NCI-H1436 (cell line): ENCODE measurements around the gene IL21R.

Experiments
- DNase-seq: peaks from one replicate; lab custom pipeline; 2025; lab: John Stamatoyannopoulos, UW

IL21R gene

GRCh38 chr16:27464626-27465482, 62.9 kb downstream of the IL21R start:
- no peak for DNase-seq

- no peak for DNase-seq
Measured at GRCh38 chr16:27465483-27465879, 63.5 kb downstream of the IL21R start.

GRCh38 chr16:27468941-27469531, 67.1 kb downstream of the IL21R start:
- DNase-seq = no peak

GRCh38 chr16:27470567-27471431, 68.8 kb downstream of the IL21R start:
- no peak for DNase-seq

GRCh38 chr16:27471661-27472060, 69.7 kb downstream of the IL21R start:
- no peak for DNase-seq

GRCh38 chr16:27472091-27473020, 70.4 kb downstream of the IL21R start:
- no peak for DNase-seq

- no peak for DNase-seq
Measured at GRCh38 chr16:27473101-27473900, 71.3 kb downstream of the IL21R start.

GRCh38 chr16:27474041-27474440, 72.1 kb downstream of the IL21R start:
- DNase-seq = no peak

- DNase-seq = no peak
Measured at GRCh38 chr16:27474921-27475320, 72.9 kb downstream of the IL21R start.

GRCh38 chr16:27475561-27475960, 73.6 kb downstream of the IL21R start:
- DNase-seq = no peak

GRCh38 chr16:27476240-27476639, 74.3 kb downstream of the IL21R start:
- no peak for DNase-seq

- no peak for DNase-seq
Measured at GRCh38 chr16:27480761-27481160, 78.8 kb downstream of the IL21R start.

- DNase-seq = no peak
Measured at GRCh38 chr16:27481282-27481934, 79.4 kb downstream of the IL21R start.

GRCh38 chr16:27482397-27483087, 80.6 kb downstream of the IL21R start:
- no peak for DNase-seq

- no peak for DNase-seq
Measured at GRCh38 chr16:27483088-27483437, 81.1 kb downstream of the IL21R start.

GRCh38 chr16:27483624-27484023, 81.7 kb downstream of the IL21R start:
- DNase-seq = no peak

GRCh38 chr16:27485126-27485525, 83.2 kb downstream of the IL21R start:
- no peak for DNase-seq

- DNase-seq = no peak
Measured at GRCh38 chr16:27485811-27486210, 83.8 kb downstream of the IL21R start.

- no peak for DNase-seq
Measured at GRCh38 chr16:27486344-27486743, 84.4 kb downstream of the IL21R start.

- DNase-seq = no peak
Measured at GRCh38 chr16:27486760-27487159, 84.8 kb downstream of the IL21R start.
